GM19025 (cell line): ENCODE measurements around the gene PLXDC2.

Experiments
- ATAC-seq: cut with Tn5 transposase; IDR thresholded peaks from one replicate; pipeline ENCODE4 v1.9.1; 2021; ENCODE audit warnings: mild to moderate bottlenecking, low read depth, moderate library complexity; ENCODE audit not compliant: unreplicated experiment

The PLXDC2 gene

GRCh38 chr10:19931894-19932590 lies 115.8 kb downstream of the PLXDC2 start:
- no peak for ATAC-seq

GRCh38 chr10:19932806-19933371 lies 116.7 kb downstream of the PLXDC2 start:
- no peak for ATAC-seq

GRCh38 chr10:19933772-19934171 lies 117.5 kb downstream of the PLXDC2 start:
- ATAC-seq, result no peak

- ATAC-seq, result no peak
Measured at GRCh38 chr10:19935176-19935575, 118.9 kb downstream of the PLXDC2 start.

- no peak for ATAC-seq
Measured at GRCh38 chr10:19936289-19936688, 120.1 kb downstream of the PLXDC2 start.

- no peak for ATAC-seq
Measured at GRCh38 chr10:19937989-19938388, 121.8 kb downstream of the PLXDC2 start.

- no peak for ATAC-seq
Measured at GRCh38 chr10:19941206-19941880, 125.1 kb downstream of the PLXDC2 start.

- ATAC-seq, result peak; percentile 31
Measured at GRCh38 chr10:19944911-19945663, 128.9 kb downstream of the PLXDC2 start.

GRCh38 chr10:19946245-19946644 lies 130.0 kb downstream of the PLXDC2 start:
- ATAC-seq, result no peak

GRCh38 chr10:19946791-19947190 lies 130.6 kb downstream of the PLXDC2 start:
- peak; percentile 58 for ATAC-seq

- ATAC-seq, result peak; percentile 19
Measured at GRCh38 chr10:19947215-19947614, 131.0 kb downstream of the PLXDC2 start.

GRCh38 chr10:19947656-19948055 lies 131.4 kb downstream of the PLXDC2 start:
- peak; percentile 44 for ATAC-seq

- no peak for ATAC-seq
Measured at GRCh38 chr10:19952224-19953010, 136.2 kb downstream of the PLXDC2 start.

GRCh38 chr10:19954601-19955000 lies 138.4 kb downstream of the PLXDC2 start:
- ATAC-seq, result no peak

GRCh38 chr10:19956516-19957032 lies 140.3 kb downstream of the PLXDC2 start:
- ATAC-seq, result no peak

- ATAC-seq, result peak; percentile 97
Measured at GRCh38 chr10:19958787-19959186, 142.6 kb downstream of the PLXDC2 start.

- ATAC-seq, result no peak
Measured at GRCh38 chr10:19961076-19962053, 145.1 kb downstream of the PLXDC2 start.

- no peak for ATAC-seq
Measured at GRCh38 chr10:19964625-19965024, 148.4 kb downstream of the PLXDC2 start.

- no peak for ATAC-seq
Measured at GRCh38 chr10:19966751-19967150, 150.5 kb downstream of the PLXDC2 start.
